KOPT-K1 (cell line): ENCODE results near the gene CDC123.
"Not testable (repeated sequence)": the region's sequence is repeated elsewhere in the genome, so short reads cannot be mapped to it uniquely, and the experiment has no call there.

ENCODE experiments used
- H3K27ac ChIP-seq: fragments of 200-600 bp; sonication (generic); 2 replicates; pipeline ENCODE4 v1.5.1; 2016; ENCODE audit warnings: antibody characterized with exemption, mild to moderate bottlenecking, low read depth, low read length; ENCODE audit not compliant: poor library complexity, severe bottlenecking
- H3K36me3 ChIP-seq: fragments of 200-600 bp; sonication (generic); 2 replicates; pipeline ENCODE4 v1.5.1; 2017; ENCODE audit warnings: antibody characterized with exemption, mild to moderate bottlenecking, low read length, moderate library complexity; ENCODE audit not compliant: insufficient read depth
- H3K9me3 ChIP-seq: fragments of 200-600 bp; sonication (generic); 2 replicates; pipeline ENCODE4 v1.5.1; 2017; ENCODE audit warnings: antibody characterized with exemption, low read length, mild to moderate bottlenecking; ENCODE audit not compliant: insufficient read depth, poor library complexity, severe bottlenecking

Gene CDC123

DNA sequence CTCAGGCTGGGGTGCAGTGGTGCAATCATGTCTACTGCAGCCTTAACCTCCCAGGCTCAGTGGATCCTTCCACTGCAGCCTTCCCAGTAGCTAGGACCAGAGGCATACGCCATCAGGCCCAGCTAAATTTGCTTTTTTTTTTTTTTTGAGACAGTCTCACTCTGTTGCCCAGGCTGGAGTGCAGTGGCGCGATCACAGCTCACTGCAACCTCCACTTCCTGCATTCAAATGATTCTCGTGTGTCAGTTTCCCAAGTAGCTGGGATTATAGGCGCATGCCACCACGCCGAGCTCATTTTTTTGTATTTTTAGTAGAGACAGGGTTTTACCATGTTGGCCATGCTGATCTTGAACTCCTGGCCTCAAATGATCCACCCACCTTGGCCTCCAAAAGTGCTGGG, 81.9 kb downstream of the CDC123 start:
- not testable (repeated sequence) for H3K27ac ChIP-seq, H3K9me3 ChIP-seq, H3K36me3 ChIP-seq

DNA sequence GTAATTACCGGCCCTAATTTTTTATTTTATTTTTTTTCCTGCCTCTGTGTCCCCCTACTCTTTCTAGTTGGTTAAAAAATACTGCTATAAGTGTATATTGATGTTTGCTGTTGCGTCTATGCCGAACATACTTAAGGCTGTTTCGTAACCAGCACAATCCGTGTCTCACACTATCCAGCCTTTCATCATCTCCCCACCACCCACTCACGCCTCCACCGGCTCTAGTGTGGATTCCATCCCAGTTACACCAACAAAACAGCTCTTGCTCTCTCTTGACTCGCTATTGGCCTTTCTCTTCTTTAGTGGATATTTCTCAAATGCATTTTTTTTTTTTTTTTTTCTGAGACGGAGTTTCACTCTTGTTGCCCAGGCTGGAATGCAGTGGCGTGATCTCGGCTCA, 83.3 kb downstream of the CDC123 start:
- no peaks in the 10 kb centered on the region for H3K9me3 ChIP-seq
- H3K36me3 ChIP-seq, result no peaks in the 10 kb centered on the region
- H3K27ac ChIP-seq, result no peak overlapping the region

DNA sequence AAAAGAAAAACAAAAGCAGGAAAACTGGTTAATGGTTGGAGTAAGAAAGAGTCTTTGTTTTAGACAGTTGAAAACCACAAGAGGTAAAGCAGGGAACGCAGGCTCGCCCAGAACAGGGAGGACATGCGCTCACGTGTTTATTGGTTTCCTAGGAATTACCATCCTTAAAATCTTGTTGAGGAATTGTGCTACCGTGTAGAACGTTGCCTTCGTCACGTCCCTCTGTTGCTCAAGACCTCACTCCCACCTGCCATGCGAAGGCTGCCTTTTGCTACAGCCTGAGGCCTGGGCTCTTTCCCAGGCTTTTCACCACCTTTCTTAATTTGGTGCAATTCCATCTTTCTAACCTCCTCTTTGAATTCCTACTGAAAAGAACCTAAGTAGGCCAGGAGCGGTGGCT, 91.8 kb downstream of the CDC123 start:
- no peaks in the 10 kb centered on the region for H3K36me3 ChIP-seq
- H3K9me3 ChIP-seq, result no peaks in the 10 kb centered on the region
- no peak overlapping the region for H3K27ac ChIP-seq

DNA sequence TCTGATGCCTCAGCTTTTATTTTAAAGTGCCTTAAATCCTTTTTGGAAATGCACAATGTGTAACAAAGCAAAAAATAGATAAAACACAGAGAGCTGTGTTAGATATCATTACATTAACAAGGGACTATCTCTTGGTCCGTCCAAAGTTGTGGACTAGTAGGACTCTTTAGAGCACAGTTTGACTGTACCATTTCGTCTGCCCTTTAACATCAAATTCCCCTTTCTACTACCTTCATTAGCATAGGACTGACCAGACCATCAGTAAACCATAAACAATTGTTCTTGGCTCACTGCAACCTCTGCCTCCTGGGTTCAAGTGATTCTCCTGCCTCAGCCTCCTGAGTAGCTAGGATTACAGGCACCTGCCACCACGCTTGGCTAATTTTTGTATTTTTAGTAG, 101.8 kb downstream of the CDC123 start:
- H3K36me3 ChIP-seq, H3K27ac ChIP-seq, H3K9me3 ChIP-seq: not testable (repeated sequence)

DNA sequence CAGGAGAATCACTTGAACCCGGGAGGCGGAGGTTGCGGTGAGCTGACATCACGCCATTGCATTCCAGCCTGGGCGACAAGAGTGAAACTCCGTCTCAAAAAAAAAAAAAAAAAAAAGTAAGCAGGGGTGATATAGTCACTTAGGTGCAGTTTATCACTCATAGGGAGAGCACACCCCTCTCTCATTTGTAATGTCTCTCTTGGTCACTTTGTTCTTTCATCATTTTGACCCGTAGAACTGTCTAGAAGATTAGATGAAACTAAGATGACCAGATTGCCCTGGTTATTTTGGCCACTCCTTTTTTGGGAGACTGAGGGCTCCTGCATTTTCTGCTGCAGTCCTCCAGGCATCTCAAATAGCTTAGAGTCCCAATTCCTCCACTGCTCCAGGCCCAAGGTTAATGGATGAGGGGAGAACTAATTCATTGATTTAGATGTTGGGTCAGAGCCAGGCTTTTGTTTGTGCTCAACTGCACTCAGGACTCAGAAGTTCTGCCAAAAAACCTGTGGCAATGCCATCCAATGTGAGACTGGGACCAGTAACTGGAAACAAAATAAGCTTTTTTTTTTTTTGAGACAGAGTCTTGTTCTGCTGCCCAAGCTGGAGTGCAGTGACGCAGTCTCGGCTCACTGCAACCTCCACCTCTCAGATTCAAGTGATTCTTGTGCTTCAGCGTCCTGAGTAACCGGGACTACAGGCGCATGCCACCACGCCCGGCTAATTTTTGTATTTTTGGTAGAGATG, 103.4 kb downstream of the CDC123 start:
- H3K9me3 ChIP-seq, result no peaks in the 10 kb centered on the region
- H3K27ac ChIP-seq, result no peak overlapping the region
- H3K36me3 ChIP-seq, result no peaks in the 10 kb centered on the region
